ENCODE results near the gene TMEM87B. TPM values are rescaled to one million over a fixed set of nuclear protein-coding genes. Genes with fewer than 3 reads are reported as not detected.
A peak's percentile ranks its signal among the peaks of the same experiment; 100 is the strongest.

The TMEM87B gene
- total RNA-seq, 1 donor, result 33.7 TPM

DNA sequence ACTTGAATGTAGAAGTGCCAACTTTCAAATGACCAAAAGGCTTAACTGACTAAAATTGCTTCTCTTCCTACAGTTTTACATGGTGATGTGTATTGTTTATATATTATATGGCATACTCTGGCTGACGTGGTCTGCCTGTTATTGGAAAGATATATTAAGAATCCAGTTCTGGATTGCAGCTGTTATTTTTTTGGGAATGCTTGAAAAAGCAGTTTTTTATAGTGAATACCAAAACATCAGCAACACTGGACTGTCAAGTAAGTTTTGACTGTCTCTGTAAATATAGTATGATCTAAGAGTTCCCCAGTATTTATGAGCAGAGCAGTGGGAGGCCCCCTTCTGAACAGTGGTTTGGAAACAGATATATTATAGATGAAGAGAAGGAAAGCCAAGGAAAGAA lies 26.2 kb downstream of the TMEM87B start:
- no peak for DNase-seq (ENCODE audit: insufficient read length, low spot score, missing footprints)
- no peak overlapping the region for H3K4me2 ChIP-seq (ENCODE audit: insufficient read depth, low read length)

DNA sequence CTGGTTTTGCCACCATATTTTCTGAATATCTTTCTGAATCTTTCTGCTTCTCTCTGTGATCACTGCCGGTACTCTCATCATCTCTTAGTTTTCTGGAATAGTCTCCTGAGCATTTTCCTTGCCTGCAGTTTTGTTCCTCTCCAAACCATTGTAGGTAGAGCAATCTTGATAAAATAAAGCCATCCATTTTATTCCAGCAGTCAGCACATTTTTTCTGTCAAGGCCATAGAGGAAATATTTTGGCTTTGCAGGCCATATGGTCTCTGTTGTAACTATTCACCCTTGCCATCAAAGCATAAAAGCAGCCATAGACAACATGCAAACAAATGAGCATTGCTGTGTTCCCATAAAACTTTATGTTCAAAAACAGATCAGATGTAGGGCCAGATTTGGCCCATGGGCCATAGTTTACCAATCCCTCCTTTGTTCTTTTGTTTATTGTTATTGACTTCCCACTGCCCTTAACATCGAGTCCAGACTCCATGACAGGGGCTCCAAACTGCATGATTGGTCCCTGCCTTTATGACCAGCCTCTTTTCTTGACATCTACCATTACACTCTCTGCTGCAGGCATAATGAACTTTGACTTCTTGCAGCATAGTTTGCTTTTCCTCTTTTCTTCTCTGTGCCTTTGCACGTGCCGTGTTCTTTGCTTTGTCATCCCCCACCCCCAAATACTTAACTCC lies 29.8 kb downstream of the TMEM87B start:
- Histone ChIP-seq H3K4me1 (ENCODE audit: insufficient read depth, low read length) (no peaks in the 10 kb centered on the region), H2AFZ (ENCODE audit: low read length) (no peak overlapping the region), H4K20me1 (ENCODE audit: insufficient read depth, low read length) (peaks cover 4% of the 10 kb centered on the region), H3K79me2 (ENCODE audit: insufficient read depth, low read length) (no peaks in the 10 kb centered on the region), H3K36me3 (ENCODE audit: insufficient read depth, low read length) (peaks cover 79% of the 10 kb centered on the region), H3K27me3 (ENCODE audit: insufficient read depth, low read length) (no peaks in the 10 kb centered on the region), H3K27ac (ENCODE audit: low read depth, low read length) (no peak overlapping the region), H3K4me2 (ENCODE audit: insufficient read depth, low read length) (no peak overlapping the region), H3K9me3 (ENCODE audit: low read depth, low read length) (no peaks in the 10 kb centered on the region), H3K4me3 (ENCODE audit: insufficient read depth, low read length) (no peak overlapping the region)
- no peak for DNase-seq (ENCODE audit: insufficient read length, low spot score, missing footprints)
- TF ChIP-seq, protein P1, sequence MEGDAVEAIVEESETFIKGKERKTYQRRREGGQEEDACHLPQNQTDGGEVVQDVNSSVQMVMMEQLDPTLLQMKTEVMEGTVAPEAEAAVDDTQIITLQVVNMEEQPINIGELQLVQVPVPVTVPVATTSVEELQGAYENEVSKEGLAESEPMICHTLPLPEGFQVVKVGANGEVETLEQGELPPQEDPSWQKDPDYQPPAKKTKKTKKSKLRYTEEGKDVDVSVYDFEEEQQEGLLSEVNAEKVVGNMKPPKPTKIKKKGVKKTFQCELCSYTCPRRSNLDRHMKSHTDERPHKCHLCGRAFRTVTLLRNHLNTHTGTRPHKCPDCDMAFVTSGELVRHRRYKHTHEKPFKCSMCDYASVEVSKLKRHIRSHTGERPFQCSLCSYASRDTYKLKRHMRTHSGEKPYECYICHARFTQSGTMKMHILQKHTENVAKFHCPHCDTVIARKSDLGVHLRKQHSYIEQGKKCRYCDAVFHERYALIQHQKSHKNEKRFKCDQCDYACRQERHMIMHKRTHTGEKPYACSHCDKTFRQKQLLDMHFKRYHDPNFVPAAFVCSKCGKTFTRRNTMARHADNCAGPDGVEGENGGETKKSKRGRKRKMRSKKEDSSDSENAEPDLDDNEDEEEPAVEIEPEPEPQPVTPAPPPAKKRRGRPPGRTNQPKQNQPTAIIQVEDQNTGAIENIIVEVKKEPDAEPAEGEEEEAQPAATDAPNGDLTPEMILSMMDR (IDR thresholded peaks at IDR 0.05; ENCODE audit: extremely low read depth, low read depth, low read length), result no peak

More for the DNA sequence above, 26.2 kb downstream of the TMEM87B start:
- Histone ChIP-seq H3K36me3 (ENCODE audit: insufficient read depth, low read length) (peaks cover 54% of the 10 kb centered on the region), H3K4me1 (ENCODE audit: insufficient read depth, low read length) (peaks cover 3% of the 10 kb centered on the region), H3K27ac (ENCODE audit: low read depth, low read length) (no peak overlapping the region), H4K20me1 (ENCODE audit: insufficient read depth, low read length) (peaks cover 4% of the 10 kb centered on the region), H3K4me3 (ENCODE audit: insufficient read depth, low read length) (no peak overlapping the region), H2AFZ (ENCODE audit: low read length) (no peak overlapping the region), H3K79me2 (ENCODE audit: insufficient read depth, low read length) (peaks cover 8% of the 10 kb centered on the region), H3K9me3 (ENCODE audit: low read depth, low read length) (no peaks in the 10 kb centered on the region), H3K27me3 (ENCODE audit: insufficient read depth, low read length) (no peaks in the 10 kb centered on the region)
- TF ChIP-seq, protein P1 (IDR thresholded peaks at IDR 0.05; ENCODE audit: extremely low read depth, low read depth, low read length), result no peak

DNA sequence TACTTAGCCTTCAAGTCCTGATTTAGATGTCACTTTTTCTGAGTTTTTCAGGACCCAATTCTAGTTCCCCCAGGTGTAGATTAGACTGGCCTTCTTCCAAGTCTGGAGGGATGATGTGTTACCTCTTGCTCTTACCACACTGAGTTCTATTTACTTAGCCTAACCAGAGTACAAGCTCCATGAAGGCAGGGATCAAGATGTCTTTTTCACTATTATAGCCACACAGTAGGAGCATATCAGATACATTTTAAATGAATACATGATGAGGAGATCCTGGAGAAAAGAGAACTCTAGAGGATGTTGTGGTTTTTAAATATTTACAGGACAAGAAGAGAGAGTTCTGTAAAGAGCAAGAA lies 30.3 kb downstream of the TMEM87B start:
- H3K4me1 ChIP-seq (ENCODE audit: insufficient read depth, low read length), result no peaks in the 10 kb centered on the region
- H3K36me3 ChIP-seq (ENCODE audit: insufficient read depth, low read length), result peaks cover 85% of the 10 kb centered on the region
- peak; percentile 37 for DNase-seq (ENCODE audit: insufficient read length, low spot score, missing footprints)
- H3K27ac ChIP-seq (ENCODE audit: low read depth, low read length), result no peak overlapping the region
- no peak overlapping the region for H3K4me3 ChIP-seq (ENCODE audit: insufficient read depth, low read length)
- peaks cover 4% of the 10 kb centered on the region for H4K20me1 ChIP-seq (ENCODE audit: insufficient read depth, low read length)
- TF ChIP-seq, protein P1 (IDR thresholded peaks at IDR 0.05; ENCODE audit: extremely low read depth, low read depth, low read length), result no peak
- no peaks in the 10 kb centered on the region for H3K79me2 ChIP-seq (ENCODE audit: insufficient read depth, low read length)
- no peaks in the 10 kb centered on the region for H3K27me3 ChIP-seq (ENCODE audit: insufficient read depth, low read length)
- no peaks in the 10 kb centered on the region for H3K9me3 ChIP-seq (ENCODE audit: low read depth, low read length)
- H3K4me2 ChIP-seq (ENCODE audit: insufficient read depth, low read length), result no peak overlapping the region
- no peak overlapping the region for H2AFZ ChIP-seq (ENCODE audit: low read length)

DNA sequence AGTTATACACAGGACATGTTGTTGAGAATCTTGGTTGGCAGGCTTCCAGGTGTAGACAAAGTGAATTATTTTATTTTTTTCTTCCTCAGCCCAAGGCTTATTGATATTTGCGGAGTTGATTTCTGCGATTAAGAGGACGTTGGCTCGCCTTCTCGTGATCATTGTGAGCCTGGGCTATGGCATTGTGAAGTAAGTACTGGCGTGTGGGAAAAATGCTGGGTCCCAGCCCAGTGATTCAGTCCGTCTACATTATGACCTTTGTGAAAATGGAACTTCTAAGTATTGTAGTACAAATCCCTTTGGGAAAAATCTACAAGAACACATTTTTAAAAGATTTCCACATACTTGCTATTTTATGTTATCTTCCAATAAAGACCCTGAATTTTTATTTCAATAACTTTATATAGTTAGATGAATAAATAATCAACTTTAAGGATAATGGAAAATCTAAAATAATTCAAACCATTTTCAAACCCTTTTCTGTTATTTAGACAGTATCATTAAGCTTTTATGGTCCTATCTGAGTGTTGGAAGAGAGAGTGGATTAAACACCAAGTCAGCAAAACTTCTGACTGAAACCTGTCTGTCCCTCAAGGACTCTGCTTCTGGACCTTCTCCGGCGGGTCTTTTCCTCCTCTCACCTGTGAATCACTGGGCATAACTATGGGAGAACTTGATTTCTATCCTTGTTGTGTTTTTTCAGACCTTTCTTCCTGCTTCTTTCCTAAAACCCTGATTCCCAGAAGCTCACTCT lies 31.0 kb downstream of the TMEM87B start:
- peaks cover 84% of the 10 kb centered on the region for H3K36me3 ChIP-seq (ENCODE audit: insufficient read depth, low read length)
- H3K27ac ChIP-seq (ENCODE audit: low read depth, low read length), result no peak overlapping the region
- H3K4me2 ChIP-seq (ENCODE audit: insufficient read depth, low read length), result no peak overlapping the region
- H3K4me1 ChIP-seq (ENCODE audit: insufficient read depth, low read length), result no peaks in the 10 kb centered on the region
- no peaks in the 10 kb centered on the region for H3K27me3 ChIP-seq (ENCODE audit: insufficient read depth, low read length)
- DNase-seq (ENCODE audit: insufficient read length, low spot score, missing footprints), result no peak
- TF ChIP-seq, protein P1 (IDR thresholded peaks at IDR 0.05; ENCODE audit: extremely low read depth, low read depth, low read length), result no peak
- H3K9me3 ChIP-seq (ENCODE audit: low read depth, low read length), result no peaks in the 10 kb centered on the region
- no peaks in the 10 kb centered on the region for H3K79me2 ChIP-seq (ENCODE audit: insufficient read depth, low read length)
- H2AFZ ChIP-seq (ENCODE audit: low read length), result no peak overlapping the region
- peaks cover 4% of the 10 kb centered on the region for H4K20me1 ChIP-seq (ENCODE audit: insufficient read depth, low read length)
- no peak overlapping the region for H3K4me3 ChIP-seq (ENCODE audit: insufficient read depth, low read length)
